Trophoblast cell (in vitro differentiated cells and primary cell): ENCODE data around the gene GSTA1.
"Not testable (repeated sequence)": the region's sequence is repeated elsewhere in the genome, so short reads cannot be mapped to it uniquely, and the experiment has no call there.

ENCODE experiments used
- DNase-seq, 2 donors: peaks; one replicate each; pipeline ENCODE4 v3.0.0-alpha.2; 2016
- H2AFZ ChIP-seq: 2 replicates; pipeline ENCODE4 v1.6.1; 2013; ENCODE audit warnings: low read length, moderate library complexity, mild to moderate bottlenecking; ENCODE audit not compliant: insufficient read depth, poor library complexity
- H2AK5ac ChIP-seq: 2 replicates; pipeline ENCODE4 v1.6.1; 2013; ENCODE audit warnings: mild to moderate bottlenecking, low read length
- H2BK120ac ChIP-seq: 2 replicates; pipeline ENCODE4 v1.6.1; 2013; ENCODE audit warnings: low read length, mild to moderate bottlenecking, moderate library complexity; ENCODE audit not compliant: insufficient read depth, poor library complexity
- H2BK12ac ChIP-seq: 2 replicates; pipeline ENCODE4 v1.6.1; 2013; ENCODE audit warnings: mild to moderate bottlenecking, low read length, moderate library complexity
- H2BK5ac ChIP-seq: 2 replicates; pipeline ENCODE4 v1.6.1; 2013; ENCODE audit warnings: low read length, low read depth, moderate library complexity, mild to moderate bottlenecking; ENCODE audit not compliant: poor library complexity
- H3K14ac ChIP-seq: 2 replicates; pipeline ENCODE4 v1.6.1; 2013; ENCODE audit warnings: mild to moderate bottlenecking, low read length
- H3K18ac ChIP-seq: 2 replicates; pipeline ENCODE4 v1.6.1; 2013; ENCODE audit warnings: mild to moderate bottlenecking, low read length
- H3K23ac ChIP-seq: 2 replicates; pipeline ENCODE4 v1.6.1; 2013; ENCODE audit warnings: low read length
- H3K27ac ChIP-seq: 2 replicates; pipeline ENCODE4 v1.5.1; 2013; ENCODE audit warnings: low read depth, mild to moderate bottlenecking, inconsistent platforms, low read length, moderate library complexity
- H3K27me3 ChIP-seq: 2 replicates; pipeline ENCODE4 v1.6.1; 2013; ENCODE audit warnings: inconsistent platforms, mild to moderate bottlenecking, low read length, moderate library complexity; ENCODE audit not compliant: insufficient read depth
- H3K36me3 ChIP-seq, 2 experiments: 1 replicate in 1 of 2; 2 replicates in 1 of 2; pipeline ENCODE4 v1.6.1; 2013; ENCODE audit warnings: low read length in 2 of 2, mild to moderate bottlenecking in 2 of 2, moderate library complexity in 1 of 2; ENCODE audit not compliant: insufficient read depth in 2 of 2, control insufficient read depth in 1 of 2
- H3K4ac ChIP-seq: 2 replicates; pipeline ENCODE4 v1.6.1; 2013; ENCODE audit warnings: low read depth, mild to moderate bottlenecking, low read length, moderate library complexity
- H3K4me1 ChIP-seq, 2 experiments: 1 replicate in 1 of 2; 2 replicates in 1 of 2; pipeline ENCODE4 v1.6.1; 2013; ENCODE audit warnings: low read length in 2 of 2, mild to moderate bottlenecking in 2 of 2, moderate library complexity in 1 of 2; ENCODE audit not compliant: insufficient read depth in 2 of 2, control insufficient read depth in 1 of 2
- H3K4me2 ChIP-seq: 2 replicates; pipeline ENCODE4 v1.6.1; 2013; ENCODE audit warnings: inconsistent platforms, mild to moderate bottlenecking, low read length, moderate library complexity
- H3K4me3 ChIP-seq: 2 replicates; pipeline ENCODE4 v1.5.1; 2013; ENCODE audit warnings: mild to moderate bottlenecking, low read depth, low read length, inconsistent platforms
- H3K79me1 ChIP-seq: one replicate; pipeline ENCODE4 v1.6.1; 2013; ENCODE audit warnings: low read length
- H3K79me2 ChIP-seq: 2 replicates; pipeline ENCODE4 v1.6.1; 2013; ENCODE audit warnings: low read length, mild to moderate bottlenecking; ENCODE audit not compliant: control insufficient read depth, insufficient read depth, poor library complexity
- H3K9ac ChIP-seq: 2 replicates; pipeline ENCODE4 v1.6.1; 2013; ENCODE audit warnings: mild to moderate bottlenecking, low read length
- H3K9me3 ChIP-seq: 2 replicates; pipeline ENCODE4 v1.6.1; 2013; ENCODE audit warnings: low read depth, mild to moderate bottlenecking, control low read depth, inconsistent platforms, low read length; ENCODE audit not compliant: insufficient read depth
- H4K12ac ChIP-seq: 2 replicates; pipeline ENCODE4 v1.6.1; 2013; ENCODE audit warnings: low read depth, mild to moderate bottlenecking, low read length, moderate library complexity
- H4K8ac ChIP-seq: 2 replicates; pipeline ENCODE4 v1.6.1; 2013; ENCODE audit warnings: low read depth, mild to moderate bottlenecking, low read length, moderate library complexity
- H4K91ac ChIP-seq: one replicate; pipeline ENCODE4 v1.6.1; 2013; ENCODE audit warnings: low read depth, mild to moderate bottlenecking, low read length, moderate library complexity
- WGBS: extraction: QIAGEN DNeasy Blood & Tissue Kit; methylation state at CpG from one replicate; pipeline ENCODE4 v1.1.7; 2013; ENCODE audit warnings: missing lambda C conversion rate; ENCODE audit not compliant: insufficient read length, insufficient coverage; ENCODE audit errors: extremely low coverage; 5-methylcytosine and 5-hydroxymethylcytosine counted together

Gene GSTA1

GRCh38 chr6:52761673-52762491 lies 41.7 kb downstream of the GSTA1 start:
- H2AK5ac ChIP-seq, H4K91ac ChIP-seq, H3K4ac ChIP-seq, H3K79me1 ChIP-seq, H2AFZ ChIP-seq, H3K79me2 ChIP-seq, H3K27me3 ChIP-seq, H2BK12ac ChIP-seq, H3K4me2 ChIP-seq, H3K9ac ChIP-seq, H2BK120ac ChIP-seq, H3K36me3 ChIP-seq, H3K4me3 ChIP-seq, H4K8ac ChIP-seq, H3K27ac ChIP-seq, H3K4me1 ChIP-seq, H2BK5ac ChIP-seq, H3K14ac ChIP-seq, H3K23ac ChIP-seq, H3K18ac ChIP-seq, H3K9me3 ChIP-seq, H4K12ac ChIP-seq: not testable (repeated sequence)
- DNase-seq, result peak; percentile 17 to 64
- WGBS, result no CpG with 5 or more reads among the region's 7 CpGs

GRCh38 chr6:52760105-52760765 lies 43.4 kb downstream of the GSTA1 start:
- Histone ChIP-seq H3K18ac (no peak overlapping the region), H2BK12ac (no peak overlapping the region), H2AFZ (no peak overlapping the region), H3K4ac (no peak overlapping the region), H3K4me2 (no peak overlapping the region), H4K8ac (no peak overlapping the region), H3K4me1 (no peaks in the 10 kb centered on the region), H2BK5ac (no peak overlapping the region), H3K27me3 (no peaks in the 10 kb centered on the region), H3K14ac (no peak overlapping the region), H4K91ac (no peak overlapping the region), H3K79me2 (no peaks in the 10 kb centered on the region), H3K27ac (no peak overlapping the region), H2BK120ac (no peak overlapping the region), H3K9ac (no peak overlapping the region), H3K23ac (no peak overlapping the region), H3K4me3 (no peak overlapping the region), H4K12ac (no peak overlapping the region), H3K79me1 (no peaks in the 10 kb centered on the region), H3K36me3 (no peaks in the 10 kb centered on the region), H2AK5ac (no peak overlapping the region), H3K9me3 (no peaks in the 10 kb centered on the region)
- WGBS, result no CpG with 5 or more reads among the region's 6 CpGs
- no peak for DNase-seq

- Histone ChIP-seq H2BK120ac (no peak overlapping the region), H3K4me2 (no peak overlapping the region), H2AFZ (no peak overlapping the region), H2BK5ac (no peak overlapping the region), H3K79me1 (no peaks in the 10 kb centered on the region), H3K4me1 (no peaks in the 10 kb centered on the region), H3K14ac (no peak overlapping the region), H3K9ac (no peak overlapping the region), H3K79me2 (no peaks in the 10 kb centered on the region), H3K27me3 (no peaks in the 10 kb centered on the region), H3K18ac (no peak overlapping the region), H4K91ac (no peak overlapping the region), H3K23ac (no peak overlapping the region), H2BK12ac (no peak overlapping the region), H3K36me3 (no peaks in the 10 kb centered on the region), H3K27ac (no peak overlapping the region), H3K9me3 (no peaks in the 10 kb centered on the region), H2AK5ac (no peak overlapping the region), H3K4me3 (no peak overlapping the region), H3K4ac (no peak overlapping the region), H4K12ac (no peak overlapping the region), H4K8ac (no peak overlapping the region)
- no CpG with 5 or more reads among the region's 1 CpG for WGBS
- DNase-seq, result no peak
Observed at GRCh38 chr6:52759085-52759484, 44.5 kb downstream of the GSTA1 start.

GRCh38 chr6:52757651-52758338 lies 45.8 kb downstream of the GSTA1 start:
- H3K36me3 ChIP-seq, H3K4me3 ChIP-seq, H3K27ac ChIP-seq: not testable (repeated sequence)

More at GRCh38 chr6:52757651-52758338, 45.8 kb downstream of the GSTA1 start:
- not testable (repeated sequence) for H3K9ac ChIP-seq, H4K12ac ChIP-seq, H2AFZ ChIP-seq, H2BK5ac ChIP-seq, H3K18ac ChIP-seq, H3K79me1 ChIP-seq, H2BK120ac ChIP-seq, H3K4me2 ChIP-seq, H2AK5ac ChIP-seq, H3K14ac ChIP-seq, H4K8ac ChIP-seq, H3K4ac ChIP-seq, H3K9me3 ChIP-seq, H2BK12ac ChIP-seq, H3K79me2 ChIP-seq, H4K91ac ChIP-seq, H3K4me1 ChIP-seq, H3K23ac ChIP-seq, H3K27me3 ChIP-seq
- WGBS, result no CpG with 5 or more reads among the region's 7 CpGs
- peak; percentile 48 to 72 for DNase-seq
